ENCODE results near the gene CHST14. TPM values are rescaled to one million over a fixed set of nuclear protein-coding genes. Genes with fewer than 3 reads are reported as not detected.

CHST14 gene
- total RNA-seq, 2 experiments from 2014 or later, result 4.3 to 5.1 TPM

GRCh38 chr15:40466426-40467260 lies 4.1 kb upstream of the CHST14 start:
- Mint-ChIP-seq H3K36me3 (ENCODE audit: low read depth) (peaks cover 13% of the 10 kb centered on the region), H3K27ac (peak overlapping the region; percentile 82), H3K27me3 (no peaks in the 10 kb centered on the region), H3K9me3 (no peaks in the 10 kb centered on the region), H3K4me1 (ENCODE audit: low read depth) (peaks cover 31% of the 10 kb centered on the region), H3K4me3 (no peak overlapping the region)
- POLR2A ChIA-PET, result interaction anchor here (1.5 kb wide), 1 partner anchor 24 kb away, joined by 4 read pairs; no protein-coding TSS in a partner anchor
- intact Hi-C loops (cut with micrococcal nuclease), result no loop called here
- ATAC-seq (no peak), DNase-seq (no peak)
- CTCF ChIA-PET, result no interaction called here
- TF ChIP-seq CTCF (IDR thresholded peaks at IDR 0.05), result no peak

- no peak for ATAC-seq
- Mint-ChIP-seq H3K9me3 (no peaks in the 10 kb centered on the region), H3K36me3 (ENCODE audit: low read depth) (peaks cover 13% of the 10 kb centered on the region), H3K27ac (peak overlapping the region; percentile 82), H3K27me3 (no peaks in the 10 kb centered on the region), H3K4me3 (no peak overlapping the region), H3K4me1 (ENCODE audit: low read depth) (peaks cover 35% of the 10 kb centered on the region)
- DNase-seq, result no peak
- intact Hi-C loops (cut with micrococcal nuclease), result no loop called here
- ChIA-PET CTCF (no interaction called here), POLR2A (no interaction called here)
- TF ChIP-seq CTCF (IDR thresholded peaks at IDR 0.05), result no peak
Measured at GRCh38 chr15:40467261-40467615, 3.5 kb upstream of the CHST14 start.

DNA sequence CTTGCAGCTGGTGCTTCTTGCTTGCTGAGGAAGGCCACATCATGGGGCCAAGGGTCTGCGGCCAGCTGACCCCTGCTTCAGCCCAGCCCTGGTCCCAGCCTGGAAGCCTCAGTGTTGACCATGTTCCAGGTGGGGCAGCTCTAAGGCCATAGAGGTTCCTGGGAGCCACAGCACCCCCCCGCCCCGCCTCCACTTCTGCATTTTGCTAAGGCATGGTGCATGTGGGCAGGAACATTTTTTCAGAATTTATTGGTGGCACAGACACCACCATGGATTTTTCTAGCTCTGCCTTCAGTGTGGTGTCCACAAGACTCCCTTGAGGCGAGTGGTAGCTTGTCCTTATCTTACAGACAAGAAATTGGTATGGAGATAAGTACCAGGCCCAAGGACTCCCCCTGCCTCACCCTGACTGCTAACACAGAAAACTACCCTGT lies 1.9 kb upstream of the CHST14 start:
- Mint-ChIP-seq H3K27me3 (no peaks in the 10 kb centered on the region), H3K9me3 (no peaks in the 10 kb centered on the region), H3K27ac (peak overlapping the region; percentile 36), H3K4me3 (no peak overlapping the region), H3K36me3 (ENCODE audit: low read depth) (peaks cover 13% of the 10 kb centered on the region), H3K4me1 (ENCODE audit: low read depth) (peaks cover 42% of the 10 kb centered on the region)
- ChIA-PET POLR2A (interaction anchor here (1.1 to 1.6 kb wide), 2 partner anchors 9 to 11 kb away, joined by 4 to 9 read pairs; no protein-coding TSS in a partner anchor), CTCF (interaction anchor here (1.6 kb wide), 1 partner anchor 124 kb away, joined by 7 read pairs; no protein-coding TSS in a partner anchor)
- no peak for TF ChIP-seq CTCF (IDR thresholded peaks at IDR 0.05)
- intact Hi-C loops (cut with micrococcal nuclease), result no loop called here
- no peak for DNase-seq
- no peak for ATAC-seq

- ATAC-seq, result no peak
- H3K9me3 Mint-ChIP-seq, result no peaks in the 10 kb centered on the region
- no peak for DNase-seq
- intact Hi-C loops (cut with micrococcal nuclease), result no loop called here
- TF ChIP-seq CTCF (IDR thresholded peaks at IDR 0.05), result no peak
- ChIA-PET CTCF (interaction anchor here (1.1 to 1.6 kb wide), 5 partner anchors 19 to 209 kb away, joined by 3 to 7 read pairs (median 3); no protein-coding TSS in a partner anchor), POLR2A (interaction anchor here (1.0 to 1.8 kb wide), 4 partner anchors 10 to 99 kb away, joined by 3 to 9 read pairs (median 6); partner anchors contain the start of gene RPUSD2)
- peaks cover 44% of the 10 kb centered on the region for H3K4me1 Mint-ChIP-seq (ENCODE audit: low read depth)
- H3K27ac Mint-ChIP-seq, result peak overlapping the region; percentile 36
- H3K36me3 Mint-ChIP-seq (ENCODE audit: low read depth), result peaks cover 13% of the 10 kb centered on the region
- peak overlapping the region; percentile 32 for H3K4me3 Mint-ChIP-seq
- H3K27me3 Mint-ChIP-seq, result no peaks in the 10 kb centered on the region
Measured at GRCh38 chr15:40469776-40470390, 901 bp upstream of the CHST14 start.

Measured in activated CD8-positive, alpha-beta T cell treated with anti-CD3 and anti-CD28 coated beads for 36 hours (primary cell).